Hepatocyte (in vitro differentiated cells): Measurements from ENCODE around the gene CEP128. TPM values are rescaled to one million over a fixed set of nuclear protein-coding genes. Genes with fewer than 3 reads are reported as not detected.

Experiments
- DNase-seq: peaks from one replicate; pipeline ENCODE4 v3.0.0-alpha.2; 2016; ENCODE audit warnings: low spot score
- H2AFZ ChIP-seq: fragments of 200-600 bp; sonication (generic); 2 replicates; pipeline ENCODE4 v1.6.0; 2016; ENCODE audit warnings: antibody characterized with exemption, mild to moderate bottlenecking
- H3K27ac ChIP-seq: fragments of 200-600 bp; sonication (generic); 2 replicates; pipeline ENCODE4 v1.5.1; 2016; ENCODE audit warnings: mild to moderate bottlenecking
- H3K27me3 ChIP-seq: fragments of 200-600 bp; sonication (generic); 2 replicates; pipeline ENCODE4 v1.6.1; 2016
- H3K36me3 ChIP-seq: fragments of 200-600 bp; sonication (generic); replicated peaks from 2 replicates; pipeline ENCODE4 v1.5.1; 2016; ENCODE audit warnings: low read depth; ENCODE audit not compliant: insufficient read depth
- H3K4me1 ChIP-seq: fragments of 200-600 bp; sonication (generic); 2 replicates; pipeline ENCODE4 v1.5.1; 2016; ENCODE audit warnings: mild to moderate bottlenecking, moderate library complexity; ENCODE audit not compliant: insufficient read depth
- H3K4me2 ChIP-seq: fragments of 200-600 bp; sonication (generic); 2 replicates; pipeline ENCODE4 v1.6.0; 2016
- H3K4me3 ChIP-seq: fragments of 200-600 bp; sonication (generic); 2 replicates; pipeline ENCODE4 v1.5.1; 2016; ENCODE audit warnings: mild to moderate bottlenecking
- H3K79me2 ChIP-seq: fragments of 200-600 bp; sonication (generic); 2 replicates; pipeline ENCODE4 v1.6.0; 2017; ENCODE audit warnings: mild to moderate bottlenecking
- H3K9me2 ChIP-seq: fragments of 200-600 bp; sonication (generic); replicated peaks from 2 replicates; pipeline ENCODE4 v1.6.0; 2017; ENCODE audit warnings: mild to moderate bottlenecking; ENCODE audit not compliant: insufficient read depth
- H3K9me3 ChIP-seq: fragments of 200-600 bp; sonication (generic); 2 replicates; pipeline ENCODE4 v1.5.1; 2016; ENCODE audit warnings: low read depth, mild to moderate bottlenecking
- H4K20me1 ChIP-seq: fragments of 200-600 bp; sonication (generic); 2 replicates; pipeline ENCODE4 v1.6.0; 2016; ENCODE audit warnings: mild to moderate bottlenecking; ENCODE audit not compliant: insufficient read depth, poor library complexity, severe bottlenecking
- EZH2 ChIP-seq: fragments of 200-600 bp; sonication (generic); IDR thresholded peaks from 2 replicates; pipeline ENCODE4 v1.6.1; 2016; ENCODE audit warnings: antibody characterized with exemption, mild to moderate bottlenecking, borderline replicate concordance
- EZH2phosphoT487 ChIP-seq: fragments of 200-600 bp; sonication (generic); IDR thresholded peaks from one replicate; pipeline ENCODE4 v1.6.1; 2018; ENCODE audit warnings: antibody characterized with exemption, mild to moderate bottlenecking, low read depth, moderate library complexity; ENCODE audit not compliant: unreplicated experiment, severe bottlenecking
- WGBS: methylation state at CpG from one replicate; pipeline ENCODE4 v1.1.6; 2016; ENCODE audit warnings: low lambda C conversion rate; ENCODE audit errors: missing lambda C conversion rate; 5-methylcytosine and 5-hydroxymethylcytosine counted together
- polyA plus RNA-seq: library from polyadenylated mRNA; unstranded; fragments of >200 nt; fragmentation: Nextera tagmentation; extraction: Ambion mirVana; gene quantifications from 2 replicates; pipeline ENCODE4 v1.2.1, GENCODE V29; 2016
- total RNA-seq: library from RNA; depleted of rRNA; stranded (reverse); fragments of >200 nt; gene quantifications from 2 replicates; pipeline ENCODE4 v1.2.3, GENCODE V29; 2014
- TF ChIP-seq, protein P1 (sequence below): fragments of 200-600 bp; sonication (generic); IDR thresholded peaks from 2 replicates; pipeline ENCODE4 v1.5.1; 2016; ENCODE audit warnings: antibody characterized with exemption, mild to moderate bottlenecking; ENCODE audit not compliant: poor library complexity

CEP128 gene
- total and polyA plus RNA-seq, 2 experiments from 2014 or later = 1.4 to 3.6 TPM

DNA sequence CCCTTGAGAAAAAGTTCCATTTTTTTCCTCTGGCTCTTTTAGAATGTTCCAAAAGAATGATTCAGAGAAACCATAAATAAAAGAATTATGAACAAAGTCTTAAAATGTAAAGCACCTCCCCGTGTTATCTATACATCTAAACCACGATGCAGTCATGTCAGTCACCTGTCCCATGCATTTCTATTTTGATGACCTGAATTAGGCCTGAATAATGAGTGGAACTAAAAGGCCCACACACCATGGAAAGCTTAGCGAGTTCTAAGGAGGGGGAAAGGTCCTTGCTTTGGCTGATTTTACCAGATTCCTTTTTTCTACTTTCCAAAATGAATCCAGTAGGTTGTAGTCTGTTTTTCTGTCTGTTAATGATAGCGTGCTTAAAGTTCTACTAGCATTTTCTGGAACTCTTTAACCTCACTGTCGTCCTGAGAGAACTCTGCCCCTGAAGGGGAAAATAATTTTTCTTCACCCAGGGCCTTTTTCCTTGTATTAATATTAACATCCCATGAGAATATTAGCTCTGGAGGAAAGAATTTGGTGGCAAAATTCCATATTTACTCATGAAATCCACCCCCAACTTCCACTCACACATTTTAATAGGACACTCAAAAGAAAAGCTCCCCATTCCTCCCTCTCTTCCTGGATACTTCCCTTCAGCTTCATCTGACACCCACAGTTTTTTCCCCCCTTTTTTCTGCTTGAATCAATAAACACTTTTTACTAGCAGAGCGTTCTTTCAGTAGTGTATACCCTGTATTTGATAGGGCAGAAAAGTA, 464.0 kb downstream of the CEP128 start:
- H3K27me3 ChIP-seq = no peaks in the 10 kb centered on the region
- H3K36me3 ChIP-seq = no peaks in the 10 kb centered on the region
- H3K9me2 ChIP-seq = no peaks in the 10 kb centered on the region

DNA sequence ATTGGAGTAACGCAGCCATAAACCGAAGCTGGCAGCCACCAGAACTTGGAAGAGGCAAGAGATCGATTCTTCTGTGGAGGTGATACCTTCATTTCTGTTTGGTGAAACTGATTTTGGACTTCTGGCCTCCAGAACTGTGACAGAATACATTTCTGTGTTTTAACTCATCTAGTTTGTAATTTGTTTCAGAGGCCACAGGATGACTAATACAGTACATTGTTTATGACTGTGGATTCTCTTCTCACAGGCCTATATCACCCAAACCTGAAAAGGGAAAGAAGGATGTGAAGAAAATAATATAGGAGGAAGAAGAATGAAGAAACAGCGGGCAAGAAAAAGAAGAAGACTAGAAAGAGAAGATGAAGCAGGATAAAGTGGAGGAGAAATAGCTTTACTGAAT, 466.5 kb downstream of the CEP128 start:
- no peaks in the 10 kb centered on the region for H3K4me1 ChIP-seq
- DNase-seq = no peak
- no peaks in the 10 kb centered on the region for H3K9me2 ChIP-seq
- H3K27me3 ChIP-seq = no peaks in the 10 kb centered on the region
- no peak overlapping the region for H3K4me3 ChIP-seq
- no peaks in the 10 kb centered on the region for H4K20me1 ChIP-seq
- H3K36me3 ChIP-seq = no peaks in the 10 kb centered on the region
- WGBS = 95% methylated on average over 4 of the region's 4 CpGs
- no peak overlapping the region for H3K4me2 ChIP-seq
- no peaks in the 10 kb centered on the region for H3K79me2 ChIP-seq
- TF ChIP-seq EZH2phosphoT487 = no peak
- TF ChIP-seq, protein P1, sequence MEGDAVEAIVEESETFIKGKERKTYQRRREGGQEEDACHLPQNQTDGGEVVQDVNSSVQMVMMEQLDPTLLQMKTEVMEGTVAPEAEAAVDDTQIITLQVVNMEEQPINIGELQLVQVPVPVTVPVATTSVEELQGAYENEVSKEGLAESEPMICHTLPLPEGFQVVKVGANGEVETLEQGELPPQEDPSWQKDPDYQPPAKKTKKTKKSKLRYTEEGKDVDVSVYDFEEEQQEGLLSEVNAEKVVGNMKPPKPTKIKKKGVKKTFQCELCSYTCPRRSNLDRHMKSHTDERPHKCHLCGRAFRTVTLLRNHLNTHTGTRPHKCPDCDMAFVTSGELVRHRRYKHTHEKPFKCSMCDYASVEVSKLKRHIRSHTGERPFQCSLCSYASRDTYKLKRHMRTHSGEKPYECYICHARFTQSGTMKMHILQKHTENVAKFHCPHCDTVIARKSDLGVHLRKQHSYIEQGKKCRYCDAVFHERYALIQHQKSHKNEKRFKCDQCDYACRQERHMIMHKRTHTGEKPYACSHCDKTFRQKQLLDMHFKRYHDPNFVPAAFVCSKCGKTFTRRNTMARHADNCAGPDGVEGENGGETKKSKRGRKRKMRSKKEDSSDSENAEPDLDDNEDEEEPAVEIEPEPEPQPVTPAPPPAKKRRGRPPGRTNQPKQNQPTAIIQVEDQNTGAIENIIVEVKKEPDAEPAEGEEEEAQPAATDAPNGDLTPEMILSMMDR = no peak
- TF ChIP-seq EZH2 = no peak
- no peak overlapping the region for H3K27ac ChIP-seq
- H3K9me3 ChIP-seq = no peaks in the 10 kb centered on the region
- H2AFZ ChIP-seq = no peak overlapping the region

More for the DNA sequence above, 464.0 kb downstream of the CEP128 start:
- no peak for DNase-seq
- H3K27ac ChIP-seq = no peak overlapping the region
- no peaks in the 10 kb centered on the region for H4K20me1 ChIP-seq
- 85% methylated on average over 6 of the region's 6 CpGs for WGBS
- H3K4me1 ChIP-seq = no peaks in the 10 kb centered on the region
- no peak for TF ChIP-seq EZH2
- TF ChIP-seq EZH2phosphoT487 = no peak
- TF ChIP-seq, protein P1 = no peak
- H3K79me2 ChIP-seq = no peaks in the 10 kb centered on the region
- no peak overlapping the region for H3K4me3 ChIP-seq
- H2AFZ ChIP-seq = no peak overlapping the region
- no peaks in the 10 kb centered on the region for H3K9me3 ChIP-seq
- no peak overlapping the region for H3K4me2 ChIP-seq

DNA sequence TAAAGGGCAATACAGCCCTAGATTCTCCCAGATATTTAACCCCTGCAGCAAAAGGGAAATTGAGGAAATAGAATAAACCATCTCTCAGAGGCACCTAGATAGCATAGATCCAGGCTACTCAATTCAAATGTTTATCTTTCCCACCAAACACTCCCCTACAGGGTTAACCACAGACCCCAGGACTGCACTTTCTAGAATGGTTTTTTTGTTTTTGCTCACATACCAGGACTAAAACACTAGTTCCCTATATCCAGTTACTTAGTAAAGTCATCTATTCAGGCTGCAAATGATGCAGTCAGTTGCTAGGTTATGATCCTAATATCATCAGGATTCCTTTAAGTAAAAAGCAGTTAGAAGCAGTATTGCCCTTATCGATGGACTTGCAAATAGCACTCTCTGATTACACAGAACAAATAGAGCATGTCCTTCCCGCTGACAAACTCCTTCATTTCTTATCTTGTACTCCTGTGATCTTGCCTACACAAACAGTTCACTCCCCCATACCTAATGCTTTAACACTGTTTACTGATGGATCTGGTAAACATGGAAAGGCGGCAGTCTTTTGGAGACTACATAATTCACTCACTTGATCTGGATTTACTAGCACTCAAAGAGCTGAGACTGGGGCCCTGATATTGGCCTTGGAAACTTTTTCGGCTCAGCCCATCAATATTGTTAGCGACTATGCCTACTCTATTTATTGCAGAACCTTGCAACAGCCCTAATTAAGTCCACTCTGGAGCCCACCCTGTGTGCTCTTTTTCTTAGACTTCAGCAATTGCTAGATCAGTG, 473.0 kb downstream of the CEP128 start:
- Histone ChIP-seq H3K36me3 (no peaks in the 10 kb centered on the region), H3K4me1 (peaks cover 5% of the 10 kb centered on the region), H3K79me2 (no peaks in the 10 kb centered on the region), H3K27ac (peak overlapping the region; percentile 62), H2AFZ (no peak overlapping the region), H4K20me1 (no peaks in the 10 kb centered on the region), H3K9me2 (no peaks in the 10 kb centered on the region), H3K27me3 (no peaks in the 10 kb centered on the region), H3K4me3 (no peak overlapping the region), H3K9me3 (no peaks in the 10 kb centered on the region), H3K4me2 (no peak overlapping the region)
- TF ChIP-seq EZH2phosphoT487 = peak; percentile 97
- no peak for TF ChIP-seq EZH2
- DNase-seq = peak; percentile 55
- 36% methylated on average over 5 of the region's 5 CpGs for WGBS

DNA sequence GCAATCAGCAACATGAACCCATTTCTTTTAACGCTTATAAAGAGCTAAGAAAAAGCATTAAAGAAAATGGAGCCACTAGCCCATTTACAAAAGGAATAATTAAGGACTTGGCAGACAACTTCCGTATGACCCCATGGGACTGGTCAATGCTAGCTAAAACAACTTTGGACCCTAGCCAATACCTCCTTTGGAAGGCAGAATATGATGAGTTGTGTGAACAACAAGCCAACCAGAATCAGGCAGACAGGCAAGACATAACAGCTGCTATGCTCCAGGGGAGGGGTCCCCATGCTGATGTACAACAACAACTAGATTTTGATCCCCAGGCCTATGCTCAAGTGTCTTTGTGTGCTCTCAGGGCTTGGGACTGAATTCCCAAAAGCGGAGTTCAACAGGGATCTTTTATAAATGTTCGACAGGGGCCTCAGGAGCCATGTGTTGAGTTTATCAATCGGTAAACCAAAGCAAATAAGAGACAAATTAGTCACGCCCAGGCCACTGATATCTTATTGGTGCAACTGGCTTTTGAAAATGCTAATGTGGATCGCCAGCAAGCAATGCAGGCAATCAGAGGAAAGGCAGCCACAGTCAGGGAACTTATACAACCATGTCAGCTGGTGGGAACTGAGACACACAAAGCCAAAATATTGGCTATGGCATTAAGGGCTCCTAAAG, 475.9 kb downstream of the CEP128 start:
- Histone ChIP-seq H4K20me1 (no peaks in the 10 kb centered on the region), H3K27ac (no peak overlapping the region), H3K79me2 (no peaks in the 10 kb centered on the region), H3K4me1 (peaks cover 5% of the 10 kb centered on the region), H3K9me2 (no peaks in the 10 kb centered on the region), H3K36me3 (no peaks in the 10 kb centered on the region), H3K27me3 (no peaks in the 10 kb centered on the region), H2AFZ (no peak overlapping the region), H3K9me3 (no peaks in the 10 kb centered on the region), H3K4me3 (no peak overlapping the region), H3K4me2 (no peak overlapping the region)
- DNase-seq = no peak
- WGBS = 89% methylated on average over 7 of the region's 7 CpGs
- TF ChIP-seq EZH2 = no peak
- TF ChIP-seq, protein P1 = no peak
- TF ChIP-seq EZH2phosphoT487 = no peak
